GM13977 (cell line): ENCODE results near the gene TUBB4B.
"Not testable (repeated sequence)": the region's sequence is repeated elsewhere in the genome, so short reads cannot be mapped to it uniquely, and the experiment has no call there.

ENCODE experiments used
- DNase-seq: peaks from one replicate; pipeline ENCODE4 v3.0.0; 2012; ENCODE audit warnings: low spot score
- in situ Hi-C: fragments of 300-500 bp; cut with MboI; formaldehyde crosslinking; loops from one replicate; pipeline ENCODE4 v1.12.0; 2022; ENCODE audit warnings: low sequenced_read_pairs, low pct_unique_long_range_greater_than_20kb, mixed read lengths, inconsistent platforms; ENCODE audit not compliant: unreplicated experiment
- TF ChIP-seq, protein P1 (sequence below): IDR thresholded peaks from 2 replicates; pipeline ENCODE4 v1.5.1; 2012; ENCODE audit warnings: mild to moderate bottlenecking, control low read depth; ENCODE audit not compliant: insufficient read depth; ENCODE audit errors: extremely low read depth, missing control alignments

The TUBB4B gene

DNA sequence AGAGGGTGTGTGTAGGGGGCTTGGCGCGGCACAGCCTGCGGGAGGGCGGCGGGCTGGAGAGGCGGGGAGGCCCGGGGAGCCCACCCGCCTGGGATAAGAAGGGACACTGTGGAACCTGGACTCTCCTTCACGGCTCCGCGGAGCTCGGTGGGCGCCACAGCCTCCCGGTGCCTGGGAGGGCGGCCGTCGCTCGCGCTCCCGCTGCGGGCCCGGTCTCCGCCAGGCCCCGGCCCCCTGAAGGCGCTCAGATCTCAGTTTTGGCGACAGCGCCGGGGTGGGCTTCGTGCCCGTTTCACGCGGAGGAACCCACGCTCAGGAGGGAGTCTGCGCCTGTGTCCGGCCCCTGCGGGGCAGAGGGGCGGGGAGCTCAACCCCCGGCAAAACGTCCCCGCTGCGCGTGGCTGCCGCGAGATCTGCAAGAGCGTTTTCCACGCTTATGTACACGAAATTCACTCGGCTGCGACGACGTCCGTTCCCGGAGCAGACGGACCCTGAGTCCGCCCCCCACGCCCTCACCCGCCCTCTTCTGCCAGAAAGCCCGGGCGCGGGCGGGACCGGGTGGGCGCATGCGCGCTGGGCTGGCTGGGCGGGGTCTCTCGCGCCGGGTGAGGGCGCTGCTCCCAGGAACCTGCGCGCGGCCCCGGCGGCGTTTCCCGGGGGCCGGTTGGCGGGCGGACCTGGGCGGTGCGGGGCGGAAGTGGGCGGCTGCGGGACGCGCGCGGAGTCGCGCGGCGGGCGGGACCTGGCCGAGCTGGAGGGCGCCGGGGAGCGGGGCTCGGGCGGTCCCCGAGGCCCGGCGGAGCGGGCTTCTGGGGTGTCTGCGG, 13.7 kb downstream of the TUBB4B start, which contains the start of gene NELFB:
Gene NELFB, plus strand, starts transcription at position 704 of the 824 bp plus-strand sequence.
- peak; percentile 100 for DNase-seq
- TF ChIP-seq, protein P1, sequence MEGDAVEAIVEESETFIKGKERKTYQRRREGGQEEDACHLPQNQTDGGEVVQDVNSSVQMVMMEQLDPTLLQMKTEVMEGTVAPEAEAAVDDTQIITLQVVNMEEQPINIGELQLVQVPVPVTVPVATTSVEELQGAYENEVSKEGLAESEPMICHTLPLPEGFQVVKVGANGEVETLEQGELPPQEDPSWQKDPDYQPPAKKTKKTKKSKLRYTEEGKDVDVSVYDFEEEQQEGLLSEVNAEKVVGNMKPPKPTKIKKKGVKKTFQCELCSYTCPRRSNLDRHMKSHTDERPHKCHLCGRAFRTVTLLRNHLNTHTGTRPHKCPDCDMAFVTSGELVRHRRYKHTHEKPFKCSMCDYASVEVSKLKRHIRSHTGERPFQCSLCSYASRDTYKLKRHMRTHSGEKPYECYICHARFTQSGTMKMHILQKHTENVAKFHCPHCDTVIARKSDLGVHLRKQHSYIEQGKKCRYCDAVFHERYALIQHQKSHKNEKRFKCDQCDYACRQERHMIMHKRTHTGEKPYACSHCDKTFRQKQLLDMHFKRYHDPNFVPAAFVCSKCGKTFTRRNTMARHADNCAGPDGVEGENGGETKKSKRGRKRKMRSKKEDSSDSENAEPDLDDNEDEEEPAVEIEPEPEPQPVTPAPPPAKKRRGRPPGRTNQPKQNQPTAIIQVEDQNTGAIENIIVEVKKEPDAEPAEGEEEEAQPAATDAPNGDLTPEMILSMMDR: no peak
- in situ Hi-C loops: no loop called here

DNA sequence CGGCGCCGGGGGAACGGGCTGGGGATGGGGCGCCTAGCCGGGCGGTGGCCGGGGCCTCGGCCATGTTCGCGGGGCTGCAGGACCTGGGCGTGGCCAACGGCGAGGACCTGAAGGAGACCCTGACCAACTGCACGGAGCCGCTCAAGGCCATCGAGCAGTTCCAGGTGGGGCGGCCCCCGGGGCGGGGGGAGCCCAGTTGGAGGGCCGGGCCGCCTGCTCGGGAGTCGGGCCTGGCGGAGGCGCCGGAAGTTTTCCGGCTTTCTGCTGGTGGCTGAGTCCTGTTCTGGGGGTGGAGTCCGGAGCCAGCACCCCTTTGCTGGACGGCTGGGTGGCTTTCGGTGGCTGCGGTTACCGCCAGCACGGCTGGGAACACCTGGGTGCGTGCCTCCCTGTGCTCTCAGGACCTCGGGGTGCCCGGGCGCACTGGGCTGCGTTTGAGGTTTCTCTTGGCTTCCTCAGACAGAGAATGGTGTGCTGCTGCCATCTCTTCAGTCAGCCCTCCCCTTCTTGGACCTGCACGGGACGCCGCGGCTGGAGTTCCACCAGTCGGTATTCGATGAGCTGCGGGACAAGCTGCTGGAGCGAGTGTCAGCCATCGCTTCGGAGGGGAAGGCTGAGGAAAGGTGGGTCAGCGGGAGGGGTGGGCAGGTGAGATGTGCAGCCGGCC, 14.5 kb downstream of the TUBB4B start:
- in situ Hi-C loops: no loop called here
- TF ChIP-seq, protein P1: no peak
- peak; percentile 64 for DNase-seq

DNA sequence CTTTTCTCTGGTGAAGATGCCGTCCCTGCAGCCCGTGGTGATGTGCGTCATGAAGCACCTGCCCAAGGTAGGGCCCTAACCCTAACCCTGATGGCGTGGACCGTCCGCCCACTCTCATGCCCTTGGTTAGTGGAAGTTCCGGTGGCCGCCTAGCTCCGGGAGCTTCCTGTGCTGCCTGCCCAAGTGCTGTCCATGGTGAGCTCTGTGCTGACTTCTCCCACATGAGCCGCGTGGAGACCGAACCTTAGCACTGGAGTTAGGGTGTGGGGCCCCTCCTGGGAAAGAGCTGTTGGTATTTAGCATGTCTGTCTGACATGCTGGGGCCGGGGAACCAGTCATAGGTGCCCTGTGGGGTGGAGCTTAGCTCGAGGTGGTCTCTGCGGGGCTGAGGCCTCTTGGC, 15.3 kb downstream of the TUBB4B start:
- TF ChIP-seq, protein P1: no peak
- no peak for DNase-seq
- in situ Hi-C loops: no loop called here

DNA sequence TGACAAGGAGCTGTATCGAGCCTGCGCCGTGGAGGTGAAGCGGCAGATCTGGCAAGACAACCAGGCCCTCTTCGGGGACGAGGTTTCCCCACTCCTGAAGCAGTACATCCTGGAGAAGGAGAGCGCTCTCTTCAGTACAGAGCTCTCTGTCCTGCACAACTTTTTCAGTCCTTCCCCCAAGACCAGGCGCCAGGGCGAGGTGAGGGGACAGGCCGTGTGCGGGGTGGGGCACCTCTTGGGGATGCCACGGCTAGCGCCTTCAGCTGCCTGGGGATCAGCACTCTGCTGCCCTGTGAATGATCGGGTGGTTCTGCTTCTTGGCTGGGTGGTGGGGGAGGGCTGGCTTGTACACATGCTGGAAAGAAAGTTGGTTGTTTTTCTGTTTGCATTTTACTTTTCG, 15.8 kb downstream of the TUBB4B start:
- TF ChIP-seq, protein P1: no peak
- in situ Hi-C loops: no loop called here

DNA sequence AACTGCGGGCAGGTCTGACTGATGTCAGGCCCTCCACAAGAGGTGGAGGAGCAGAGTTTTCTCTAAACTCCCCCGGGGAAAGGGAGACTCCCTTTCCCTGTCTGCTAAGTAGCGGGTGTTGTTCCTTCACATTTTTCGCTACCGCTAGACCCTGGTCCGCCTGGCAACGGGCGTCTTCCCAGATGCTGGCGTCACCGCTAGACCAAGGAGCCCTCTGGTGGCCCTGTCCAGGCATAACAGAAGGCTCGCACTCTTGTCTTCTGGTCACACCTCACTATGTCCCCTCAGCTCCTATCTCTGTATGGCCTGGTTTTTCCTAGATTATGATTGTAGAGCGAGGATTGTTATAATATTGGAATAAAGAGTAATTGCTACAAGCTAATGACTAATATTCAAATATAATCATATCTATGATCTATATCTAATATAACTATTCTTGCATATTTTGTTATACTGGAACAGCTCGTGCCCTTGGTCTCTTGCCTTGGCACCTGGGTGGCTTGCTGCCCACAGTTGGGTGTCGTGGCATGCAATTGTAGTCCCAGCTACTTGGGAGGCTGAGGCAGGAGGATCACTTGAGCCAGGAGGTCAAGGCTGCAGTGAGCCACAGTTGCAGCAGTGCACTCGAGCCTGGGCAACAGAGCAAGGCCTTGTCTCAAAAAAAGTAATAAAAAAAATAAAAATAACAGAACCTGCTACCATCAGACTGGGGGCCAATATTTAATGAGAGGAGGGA, 21.3 kb downstream of the TUBB4B start:
- DNase-seq, in situ Hi-C loops: not testable (repeated sequence)
- TF ChIP-seq, protein P1: peak; percentile 12

More for the DNA sequence above, 15.8 kb downstream of the TUBB4B start:
- no peak for DNase-seq

DNA sequence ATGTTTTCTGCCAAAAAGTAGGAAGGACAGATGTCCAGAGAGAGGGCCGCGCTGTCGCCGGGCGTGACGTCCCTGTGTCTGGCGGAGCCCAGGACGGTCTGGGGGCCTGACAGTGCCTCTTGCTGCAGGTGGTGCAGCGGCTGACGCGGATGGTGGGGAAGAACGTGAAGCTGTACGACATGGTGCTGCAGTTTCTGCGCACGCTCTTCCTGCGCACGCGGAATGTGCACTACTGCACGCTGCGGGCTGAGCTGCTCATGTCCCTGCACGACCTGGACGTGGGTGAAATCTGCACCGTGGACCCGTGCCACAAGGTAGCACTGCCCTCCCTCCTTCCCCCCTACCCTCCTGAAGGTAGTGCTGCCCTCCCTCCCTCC, 21.8 kb downstream of the TUBB4B start:
- in situ Hi-C loops: no loop called here
- TF ChIP-seq, protein P1: no peak
- DNase-seq: no peak
